CD8-positive, alpha-beta memory T cell (primary cell): ENCODE measurements around the gene DOCK7. TPM values are rescaled to one million over a fixed set of nuclear protein-coding genes. Genes with fewer than 3 reads are reported as not detected.
"Not testable (repeated sequence)": the region's sequence is repeated elsewhere in the genome, so short reads cannot be mapped to it uniquely, and the experiment has no call there.

ENCODE experiments used
- CTCF ChIA-PET: fragments of 350-600 bp; sonication (Branson Sonifier 250); formaldehyde crosslinking; loops from one replicate; lab custom pipeline; 2021; ENCODE audit warnings: antibody characterized with exemption; lab: Charles Lee
- POLR2A ChIA-PET: fragments of 350-600 bp; sonication (Branson Sonifier 250); formaldehyde crosslinking; loops from one replicate; lab custom pipeline; 2021; ENCODE audit warnings: antibody characterized with exemption; lab: Charles Lee
- DNase-seq, 5 donors: peaks; one replicate each; pipeline versions ENCODE4 v3.0.0 to v3.0.0-alpha.2; 2020 to 2022; ENCODE audit warnings: mixed read lengths in 1 of 5
- H3K27ac ChIP-seq: one replicate; pipeline ENCODE4 v1.7.0; 2013; ENCODE audit warnings: low read depth, mild to moderate bottlenecking, low read length, moderate library complexity
- H3K27me3 ChIP-seq: 2 replicates; pipeline ENCODE4 v1.7.0; 2013; ENCODE audit warnings: low read length, mild to moderate bottlenecking; ENCODE audit not compliant: insufficient read depth, poor library complexity, severe bottlenecking
- H3K36me3 ChIP-seq: 2 replicates; pipeline ENCODE4 v1.7.0; 2013; ENCODE audit warnings: mild to moderate bottlenecking, low read length, moderate library complexity; ENCODE audit not compliant: insufficient read depth
- H3K4me1 ChIP-seq: 2 replicates; pipeline ENCODE4 v1.7.0; 2013; ENCODE audit warnings: mild to moderate bottlenecking, low read length, moderate library complexity; ENCODE audit not compliant: insufficient read depth
- H3K4me3 ChIP-seq: 2 replicates; pipeline ENCODE4 v1.7.0; 2013; ENCODE audit warnings: mild to moderate bottlenecking, low read length
- H3K9me3 ChIP-seq: 2 replicates; pipeline ENCODE4 v1.7.0; 2013; ENCODE audit warnings: mild to moderate bottlenecking, low read length
- H3K27ac Mint-ChIP-seq, 8 donors: one replicate each; pipeline ENCODE4 v1.8.0; 2020 to 2021; ENCODE audit warnings: mixed read lengths in 8 of 8, mild to moderate bottlenecking in 6 of 8, inconsistent platforms in 3 of 8, moderate library complexity in 3 of 8
- H3K27me3 Mint-ChIP-seq, 2 donors: one replicate each; pipeline ENCODE4 v1.8.0; 2020 to 2021; ENCODE audit warnings: mixed read lengths in 2 of 2, mild to moderate bottlenecking in 1 of 2, moderate library complexity in 1 of 2
- H3K36me3 Mint-ChIP-seq, 3 donors: one replicate each; pipeline ENCODE4 v1.8.0; 2020 to 2021; ENCODE audit warnings: mixed read lengths in 3 of 3, inconsistent platforms in 1 of 3, mild to moderate bottlenecking in 1 of 3
- H3K4me1 Mint-ChIP-seq, 3 donors: one replicate each; pipeline ENCODE4 v1.8.0; 2020 to 2021; ENCODE audit warnings: mixed read lengths in 3 of 3, inconsistent platforms in 1 of 3, mild to moderate bottlenecking in 1 of 3
- H3K4me3 Mint-ChIP-seq, 7 donors: one replicate each; pipeline ENCODE4 v1.8.0; 2020 to 2021; ENCODE audit warnings: mixed read lengths in 7 of 7, mild to moderate bottlenecking in 6 of 7, moderate library complexity in 4 of 7, inconsistent platforms in 2 of 7
- H3K9me3 Mint-ChIP-seq, 5 donors: one replicate each; pipeline ENCODE4 v1.8.0; 2020 to 2022; ENCODE audit warnings: mixed read lengths in 5 of 5, mild to moderate bottlenecking in 3 of 5, moderate library complexity in 2 of 5, inconsistent platforms in 1 of 5
- polyA plus RNA-seq: library from polyadenylated mRNA; unstranded; fragments of 300-500 nt; fragmentation: Illumina TruSeq; gene quantifications from one replicate; pipeline ENCODE4 v1.2.3, GENCODE V29; 2021
- total RNA-seq, 2 experiments: library from RNA; stranded (reverse); gene quantifications; one replicate each; pipeline ENCODE4 v1.2.3, GENCODE V29; 2021

The DOCK7 gene
- total and polyA plus RNA-seq, 3 experiments from 2014 or later, result 2.4 to 10.5 (median 10.5) TPM

DNA sequence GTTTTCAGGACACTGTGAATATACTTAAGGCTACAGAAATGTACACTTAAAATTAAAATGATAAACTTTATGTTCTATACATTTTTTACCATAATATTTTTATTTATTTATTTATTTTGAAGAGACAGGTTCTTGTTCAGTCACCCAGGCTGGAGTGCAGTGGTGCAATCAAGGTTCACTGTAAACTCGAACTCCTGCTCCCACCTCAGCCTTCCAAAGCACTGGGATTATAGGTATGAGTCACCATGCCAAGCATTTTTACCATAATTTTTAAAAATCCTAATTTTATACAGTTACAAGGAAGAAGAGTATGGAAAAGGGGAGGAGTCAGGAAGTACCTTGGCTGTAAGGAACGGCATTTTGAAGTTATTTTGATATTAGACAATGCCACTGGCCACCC lies 114.5 kb downstream of the DOCK7 start:
- Mint-ChIP-seq H3K4me3 (no peak overlapping the region), H3K36me3 (peaks cover 18 to 63% (median 32%) of the 10 kb centered on the region in 3 donors)
- CTCF ChIA-PET, result no interaction called here

DNA sequence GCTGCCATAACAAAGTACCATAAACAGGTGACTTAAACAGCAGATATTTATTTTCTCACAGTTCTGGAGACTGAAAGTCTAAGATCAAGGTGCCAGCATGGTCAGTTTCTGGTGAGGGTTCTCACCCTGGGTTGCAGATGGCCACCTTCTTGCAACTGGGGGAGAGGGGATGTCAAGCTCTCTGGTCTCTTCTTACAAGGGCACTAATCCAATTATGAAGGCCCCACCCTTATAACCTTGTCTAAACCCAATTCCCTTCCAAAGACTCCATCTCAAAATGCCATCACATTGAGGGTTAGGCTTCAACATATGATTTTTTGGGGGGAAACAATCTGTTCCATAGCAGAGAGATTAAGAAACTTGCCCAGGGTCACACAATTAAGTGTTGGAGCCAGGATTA lies 115.7 kb downstream of the DOCK7 start:
- POLR2A ChIA-PET, result no interaction called here
- CTCF ChIA-PET, result no interaction called here
- no peaks in the 10 kb centered on the region for H3K27me3 Mint-ChIP-seq
- H3K36me3 Mint-ChIP-seq, result peaks cover 19 to 71% (median 33%) of the 10 kb centered on the region in 3 donors
- DNase-seq, result no peak
- H3K27ac Mint-ChIP-seq, result no peak overlapping the region
- Histone ChIP-seq H3K27me3 (no peaks in the 10 kb centered on the region), H3K9me3 (no peaks in the 10 kb centered on the region), H3K4me1 (no peaks in the 10 kb centered on the region), H3K27ac (no peak overlapping the region), H3K36me3 (no peaks in the 10 kb centered on the region), H3K4me3 (no peak overlapping the region)
- no peak overlapping the region for H3K4me3 Mint-ChIP-seq
- peaks cover 0 to 4% (median 3%) of the 10 kb centered on the region in 3 donors for H3K4me1 Mint-ChIP-seq
- peaks cover 0 to 30% (median 18%) of the 10 kb centered on the region in 5 donors for H3K9me3 Mint-ChIP-seq

More for the DNA sequence above, 114.5 kb downstream of the DOCK7 start:
- no peaks in the 10 kb centered on the region for H3K27me3 Mint-ChIP-seq
- H3K27ac Mint-ChIP-seq, result no peak overlapping the region
- Histone ChIP-seq H3K36me3 (no peaks in the 10 kb centered on the region), H3K27ac (no peak overlapping the region), H3K4me1 (no peaks in the 10 kb centered on the region), H3K27me3 (no peaks in the 10 kb centered on the region), H3K4me3 (no peak overlapping the region), H3K9me3 (no peaks in the 10 kb centered on the region)
- no peak for DNase-seq
- H3K9me3 Mint-ChIP-seq, result peaks cover 0 to 22% (median 14%) of the 10 kb centered on the region in 5 donors
- POLR2A ChIA-PET, result no interaction called here
- H3K4me1 Mint-ChIP-seq, result peaks cover 0 to 4% (median 0%) of the 10 kb centered on the region in 3 donors

DNA sequence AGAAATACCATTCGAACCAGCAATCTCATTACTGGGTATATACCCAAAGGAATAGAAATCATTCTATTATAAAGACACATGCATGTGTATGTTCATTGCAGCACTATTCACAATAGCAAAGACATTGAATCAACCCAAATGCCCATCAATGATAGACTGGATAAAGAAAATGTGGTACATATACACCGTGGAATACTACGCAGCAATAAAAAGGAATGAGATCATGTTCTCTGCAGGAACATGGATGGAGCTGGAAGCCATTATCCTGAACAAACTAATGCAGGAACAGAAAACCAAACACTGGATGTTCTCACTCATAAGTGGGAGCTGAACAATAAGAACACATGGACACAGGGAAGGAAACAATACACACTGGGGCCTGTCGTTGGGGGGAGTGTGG lies 116.7 kb downstream of the DOCK7 start:
- H3K27me3 ChIP-seq, H3K4me3 Mint-ChIP-seq, H3K27me3 Mint-ChIP-seq, H3K4me3 ChIP-seq, H3K27ac ChIP-seq, H3K9me3 ChIP-seq, CTCF ChIA-PET, POLR2A ChIA-PET, H3K4me1 Mint-ChIP-seq, H3K27ac Mint-ChIP-seq, H3K36me3 ChIP-seq, H3K4me1 ChIP-seq, DNase-seq: not testable (repeated sequence)
- H3K36me3 Mint-ChIP-seq, result peaks cover 19 to 81% (median 34%) of the 10 kb centered on the region in 3 donors
- peaks cover 0 to 37% (median 24%) of the 10 kb centered on the region in 5 donors for H3K9me3 Mint-ChIP-seq

DNA sequence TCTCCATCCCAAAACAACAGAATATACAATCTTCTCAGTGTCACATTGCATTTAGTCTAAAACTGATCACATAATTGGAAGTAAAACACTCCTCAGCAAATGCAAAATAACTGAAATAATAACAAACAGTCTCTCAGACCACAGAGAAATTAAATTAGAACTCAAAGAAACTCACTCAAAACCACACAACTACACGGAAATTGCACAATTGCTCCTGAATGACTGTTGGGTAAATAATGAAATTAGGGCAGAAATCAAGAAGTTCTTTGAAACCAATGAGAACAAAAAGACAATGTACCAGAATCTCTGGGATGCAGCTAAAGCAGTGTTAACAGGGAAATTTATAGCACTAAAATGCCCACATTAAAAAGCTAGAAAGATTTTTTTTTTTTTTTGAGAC lies 120.3 kb downstream of the DOCK7 start:
- DNase-seq, H3K27me3 ChIP-seq, H3K4me3 ChIP-seq, H3K27ac ChIP-seq, H3K27ac Mint-ChIP-seq, POLR2A ChIA-PET, H3K4me1 Mint-ChIP-seq, H3K4me3 Mint-ChIP-seq, H3K4me1 ChIP-seq, H3K9me3 ChIP-seq, H3K36me3 ChIP-seq, H3K27me3 Mint-ChIP-seq: not testable (repeated sequence)
- H3K9me3 Mint-ChIP-seq, result peaks cover 0 to 40% (median 20%) of the 10 kb centered on the region in 5 donors
- CTCF ChIA-PET, result interaction anchor here (1.1 kb wide), 1 partner anchor 13 kb away, joined by 3 read pairs; no protein-coding TSS in a partner anchor
- peaks cover 11 to 93% (median 19%) of the 10 kb centered on the region in 3 donors for H3K36me3 Mint-ChIP-seq

DNA sequence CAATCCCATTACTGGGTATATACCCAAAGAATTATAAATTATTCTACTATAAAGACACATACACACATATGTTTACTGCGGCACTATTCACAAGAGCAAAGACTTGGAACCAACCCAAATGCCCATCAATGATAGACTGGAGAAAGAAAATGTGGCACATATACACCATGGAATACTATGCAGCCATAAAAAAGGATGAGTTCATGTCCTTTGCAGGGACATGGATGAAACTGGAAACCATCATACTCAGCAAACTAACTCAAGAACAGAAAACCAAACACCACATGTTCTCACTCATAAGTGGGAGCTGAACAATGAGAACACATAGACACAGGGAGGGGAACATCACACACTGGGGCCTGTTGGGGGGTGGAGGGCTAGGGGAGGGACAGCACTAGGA lies 121.0 kb downstream of the DOCK7 start:
- DNase-seq, H3K27ac ChIP-seq, H3K4me3 Mint-ChIP-seq, H3K36me3 ChIP-seq, H3K27me3 ChIP-seq, H3K4me1 ChIP-seq, POLR2A ChIA-PET, H3K4me1 Mint-ChIP-seq, H3K9me3 ChIP-seq, H3K27me3 Mint-ChIP-seq, H3K4me3 ChIP-seq: not testable (repeated sequence)
- H3K36me3 Mint-ChIP-seq, result peaks cover 9 to 91% (median 16%) of the 10 kb centered on the region in 3 donors
- CTCF ChIA-PET, result interaction anchor here (1.1 kb wide), 1 partner anchor 13 kb away, joined by 3 read pairs; no protein-coding TSS in a partner anchor
- peaks cover 0 to 40% (median 16%) of the 10 kb centered on the region in 5 donors for H3K9me3 Mint-ChIP-seq
- peak overlapping the region in 1 of 8 donors; percentile 47 for H3K27ac Mint-ChIP-seq

DNA sequence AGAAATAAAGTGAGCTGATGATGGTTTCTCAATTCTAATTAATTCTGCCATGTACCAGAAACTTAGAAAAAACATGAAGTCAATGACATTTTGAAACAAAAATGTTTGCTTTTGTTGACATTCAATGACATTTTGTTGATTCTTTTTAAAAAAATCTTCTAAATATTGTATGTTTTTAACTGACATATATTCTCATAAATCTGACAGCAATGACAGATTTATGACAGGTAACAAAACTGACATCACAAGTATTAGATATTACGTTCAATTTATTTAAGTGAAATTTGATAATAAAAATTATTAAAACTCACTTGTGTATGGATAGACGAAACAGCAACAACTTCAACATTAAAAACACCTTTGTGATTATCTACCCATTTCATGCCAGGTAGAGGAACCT lies 126.9 kb downstream of the DOCK7 start:
- Mint-ChIP-seq H3K4me3 (no peak overlapping the region), H3K27me3 (peaks cover 0 to 2% of the 10 kb centered on the region in 2 donors), H3K27ac (no peak overlapping the region), H3K36me3 (peaks cover 2 to 37% (median 4%) of the 10 kb centered on the region in 3 donors), H3K4me1 (no peaks in the 10 kb centered on the region), H3K9me3 (peaks cover 0 to 5% (median 0%) of the 10 kb centered on the region in 5 donors)
- ChIA-PET CTCF (no interaction called here), POLR2A (no interaction called here)
- H3K4me3 ChIP-seq, result no peak overlapping the region
- no peaks in the 10 kb centered on the region for H3K9me3 ChIP-seq
- H3K27ac ChIP-seq, result no peak overlapping the region
- H3K4me1 ChIP-seq, result no peaks in the 10 kb centered on the region
- DNase-seq, result no peak
- H3K36me3 ChIP-seq, result no peaks in the 10 kb centered on the region
- no peaks in the 10 kb centered on the region for H3K27me3 ChIP-seq

DNA sequence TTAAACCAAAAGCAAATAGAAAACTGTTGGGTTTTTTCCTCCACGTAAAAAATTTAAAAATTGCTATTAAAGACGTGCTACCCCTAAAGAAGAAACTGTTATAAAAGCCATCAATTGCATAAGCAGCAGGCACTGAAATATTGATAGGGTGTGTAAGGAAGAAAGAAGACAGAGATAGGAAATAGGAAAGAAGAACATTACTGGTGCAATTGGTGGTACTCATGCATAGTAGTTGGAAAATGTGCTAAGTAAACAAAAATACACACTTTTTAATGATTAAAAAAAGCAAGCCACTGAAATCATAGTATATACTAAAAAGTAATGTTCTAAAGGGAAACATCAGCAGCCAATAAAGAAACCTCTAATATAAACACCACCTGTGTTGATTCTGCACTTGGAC lies 143.6 kb downstream of the DOCK7 start:
- no peak overlapping the region for H3K4me3 Mint-ChIP-seq
- peaks cover 0 to 1% of the 10 kb centered on the region in 2 donors for H3K27me3 Mint-ChIP-seq

DNA sequence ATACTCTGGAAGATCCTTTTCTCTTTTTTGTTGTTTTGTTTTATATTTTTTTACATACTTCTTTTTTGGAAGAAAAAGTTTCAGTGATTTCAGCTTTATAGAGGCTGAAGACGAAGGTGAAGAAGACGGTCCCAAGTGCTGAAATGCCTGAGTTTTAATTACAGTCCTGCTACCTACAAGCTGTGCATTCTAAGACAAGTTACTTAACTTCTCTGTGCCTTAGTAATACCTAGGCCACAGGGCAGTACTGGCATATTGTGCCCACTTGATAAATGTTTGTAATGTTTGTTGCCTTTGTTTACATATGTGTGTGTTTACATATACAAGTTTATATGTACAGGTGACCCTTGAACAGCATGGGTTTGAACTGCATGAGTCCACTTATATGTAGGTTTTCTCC lies 147.1 kb downstream of the DOCK7 start:
- H3K36me3 ChIP-seq, result no peaks in the 10 kb centered on the region
- CTCF ChIA-PET, result no interaction called here

More for the DNA sequence above, 143.6 kb downstream of the DOCK7 start:
- Histone ChIP-seq H3K27me3 (no peaks in the 10 kb centered on the region), H3K36me3 (no peaks in the 10 kb centered on the region), H3K27ac (no peak overlapping the region), H3K4me3 (no peak overlapping the region), H3K9me3 (no peaks in the 10 kb centered on the region), H3K4me1 (no peaks in the 10 kb centered on the region)
- no peak overlapping the region for H3K27ac Mint-ChIP-seq
- no peaks in the 10 kb centered on the region for H3K9me3 Mint-ChIP-seq
- no peaks in the 10 kb centered on the region for H3K4me1 Mint-ChIP-seq
- POLR2A ChIA-PET, result no interaction called here
- DNase-seq, result no peak
- CTCF ChIA-PET, result no interaction called here
- H3K36me3 Mint-ChIP-seq, result peaks cover 0 to 6% (median 5%) of the 10 kb centered on the region in 3 donors

More for the DNA sequence above, 147.1 kb downstream of the DOCK7 start:
- POLR2A ChIA-PET, result no interaction called here
- H3K36me3 Mint-ChIP-seq, result peaks cover 0 to 14% (median 5%) of the 10 kb centered on the region in 3 donors
- peaks cover 0 to 1% of the 10 kb centered on the region in 2 donors for H3K27me3 Mint-ChIP-seq
- Histone ChIP-seq H3K4me3 (no peak overlapping the region), H3K27ac (no peak overlapping the region), H3K9me3 (no peaks in the 10 kb centered on the region), H3K4me1 (no peaks in the 10 kb centered on the region), H3K27me3 (no peaks in the 10 kb centered on the region)
- no peaks in the 10 kb centered on the region for H3K9me3 Mint-ChIP-seq
- no peak overlapping the region for H3K27ac Mint-ChIP-seq
- H3K4me1 Mint-ChIP-seq, result no peaks in the 10 kb centered on the region
- H3K4me3 Mint-ChIP-seq, result no peak overlapping the region
- no peak for DNase-seq
